ENCODE data around the gene GJA3. TPM values are rescaled to one million over a fixed set of nuclear protein-coding genes. Genes with fewer than 3 reads are reported as not detected.

The GJA3 gene
- polyA plus RNA-seq (ENCODE audit: insufficient read length) = 3.5 TPM

GRCh38 chr13:20160306-20161274, at the start of gene GJA3:
Gene GJA3 (minus strand): TSS chr13:20161052. CDS start chr13:20143288, 17,764 bp downstream.
- no peak for DNase-seq

GRCh38 chr13:20209948-20210347, 49.1 kb upstream of the GJA3 start:
- DNase-seq = no peak

- DNase-seq = no peak
Observed at GRCh38 chr13:20206698-20207235, 45.9 kb upstream of the GJA3 start.

- DNase-seq = no peak
Observed at GRCh38 chr13:20206065-20206697, 45.3 kb upstream of the GJA3 start.

GRCh38 chr13:20198781-20199180, 37.9 kb upstream of the GJA3 start:
- no peak for DNase-seq

GRCh38 chr13:20197361-20197834, 36.5 kb upstream of the GJA3 start:
- no peak for DNase-seq

GRCh38 chr13:20195801-20196200, 34.9 kb upstream of the GJA3 start:
- DNase-seq = no peak

GRCh38 chr13:20193907-20194631, 33.2 kb upstream of the GJA3 start:
- DNase-seq = no peak

- DNase-seq = no peak
Observed at GRCh38 chr13:20193162-20193906, 32.5 kb upstream of the GJA3 start.

GRCh38 chr13:20192836-20193161, 31.9 kb upstream of the GJA3 start, which contains the start of gene GJB2:
Gene GJB2 (minus strand): TSS chr13:20192938. CDS start chr13:20189581, 3,357 bp downstream.
- no peak for DNase-seq

GRCh38 chr13:20192158-20192835, 31.4 kb upstream of the GJA3 start:
- DNase-seq = no peak

- DNase-seq = no peak
Observed at GRCh38 chr13:20191311-20192157, 30.7 kb upstream of the GJA3 start.

GRCh38 chr13:20190481-20191310, 29.8 kb upstream of the GJA3 start:
- DNase-seq = no peak

- DNase-seq = no peak
Observed at GRCh38 chr13:20190076-20190475, 29.2 kb upstream of the GJA3 start.

- DNase-seq = no peak
Observed at GRCh38 chr13:20188667-20189553, 28.1 kb upstream of the GJA3 start.

GRCh38 chr13:20186771-20187170, 25.9 kb upstream of the GJA3 start:
- no peak for DNase-seq

GRCh38 chr13:20185366-20186056, 24.7 kb upstream of the GJA3 start:
- no peak for DNase-seq

All from hindlimb muscle (tissue), 1 donor.